ENCODE results near the gene SPIB.
"Not testable (repeated sequence)": the region's sequence is repeated elsewhere in the genome, so short reads cannot be mapped to it uniquely, and the experiment has no call there.

Gene SPIB

DNA sequence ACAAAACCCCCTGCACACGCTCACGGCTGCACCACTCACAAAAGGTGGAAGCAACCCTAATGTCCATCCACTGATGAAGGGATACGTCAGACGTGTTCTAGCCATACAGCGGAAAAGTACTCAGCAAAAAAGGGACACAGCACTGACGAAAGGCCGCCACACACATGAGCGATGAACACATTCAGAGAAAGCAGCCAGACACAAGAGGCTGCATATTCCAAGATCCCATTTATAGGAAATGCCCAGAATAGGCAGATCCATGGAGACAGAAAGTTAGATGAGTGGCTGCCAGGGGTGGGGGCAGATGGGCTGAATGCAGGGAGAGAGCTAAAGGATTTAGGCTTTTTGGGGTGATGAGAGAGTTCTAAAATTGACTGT is 30.9 kb upstream of the SPIB start:
- DNase-seq, result no peak
- in situ Hi-C loops (cut with MboI; ENCODE audit: low pct_unique_long_range_greater_than_20kb, low sequenced_read_pairs), result no loop called here

DNA sequence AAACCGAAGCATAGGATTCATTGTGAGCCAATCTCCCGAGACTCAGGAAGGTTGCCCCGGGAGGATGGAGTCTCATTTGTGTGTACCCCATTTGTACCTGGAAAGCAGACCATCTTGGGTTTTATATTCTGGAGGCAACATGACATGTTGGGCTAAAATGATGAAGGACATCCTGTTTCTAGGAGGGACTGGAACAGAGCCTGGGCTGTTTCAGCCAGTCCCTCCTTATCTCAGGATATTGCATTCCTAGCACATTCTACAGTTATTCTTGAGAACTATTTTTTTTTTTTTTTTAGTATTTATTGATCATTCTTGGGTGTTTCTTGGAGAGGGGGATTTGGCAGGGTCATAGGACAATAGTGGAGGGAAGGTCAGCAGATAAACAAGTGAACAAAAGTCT is 28.4 kb upstream of the SPIB start:
- in situ Hi-C loops (cut with MboI; ENCODE audit: low pct_unique_long_range_greater_than_20kb, low sequenced_read_pairs); DNase-seq: not testable (repeated sequence)

DNA sequence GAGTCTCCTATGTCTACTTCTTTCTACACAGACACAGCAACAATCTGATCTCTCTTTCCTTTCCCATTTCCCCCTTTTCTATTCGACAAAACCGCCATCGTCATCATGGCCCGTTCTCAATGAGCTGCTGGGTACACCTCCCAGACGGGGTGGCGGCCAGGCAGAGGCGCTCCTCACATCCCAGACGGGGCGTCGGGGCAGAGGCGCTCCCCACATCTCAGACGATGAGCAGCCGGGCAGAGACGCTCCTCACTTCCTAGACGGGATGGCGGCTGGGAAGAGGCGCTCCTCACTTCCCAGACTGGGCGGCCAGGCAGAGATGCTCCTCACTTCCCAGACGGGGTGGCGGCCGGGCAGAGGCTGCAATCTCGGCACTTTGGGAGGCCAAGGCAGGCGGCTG is 27.8 kb upstream of the SPIB start:
- in situ Hi-C loops (cut with MboI; ENCODE audit: low pct_unique_long_range_greater_than_20kb, low sequenced_read_pairs); DNase-seq: not testable (repeated sequence)

DNA sequence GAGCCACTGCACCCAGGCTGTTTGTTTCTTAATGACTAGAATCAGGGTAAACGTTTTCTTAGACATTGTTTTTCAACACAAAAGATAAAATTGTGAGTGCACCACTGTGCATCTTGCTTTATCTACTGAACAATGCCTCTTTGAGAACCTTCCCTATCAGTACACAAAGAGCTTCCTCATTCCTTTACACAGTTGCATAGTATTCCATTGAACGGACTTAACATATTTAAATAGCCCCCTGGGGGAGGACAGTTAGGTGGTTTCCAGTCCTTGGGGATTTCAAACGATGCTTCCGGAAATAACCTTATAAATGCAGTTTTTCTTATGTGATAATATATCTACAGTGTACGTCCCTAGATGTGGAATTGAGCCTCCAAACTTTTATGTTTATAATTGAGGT is 26.0 kb upstream of the SPIB start:
- no peak for DNase-seq
- in situ Hi-C loops (cut with MboI; ENCODE audit: low pct_unique_long_range_greater_than_20kb, low sequenced_read_pairs), result no loop called here

DNA sequence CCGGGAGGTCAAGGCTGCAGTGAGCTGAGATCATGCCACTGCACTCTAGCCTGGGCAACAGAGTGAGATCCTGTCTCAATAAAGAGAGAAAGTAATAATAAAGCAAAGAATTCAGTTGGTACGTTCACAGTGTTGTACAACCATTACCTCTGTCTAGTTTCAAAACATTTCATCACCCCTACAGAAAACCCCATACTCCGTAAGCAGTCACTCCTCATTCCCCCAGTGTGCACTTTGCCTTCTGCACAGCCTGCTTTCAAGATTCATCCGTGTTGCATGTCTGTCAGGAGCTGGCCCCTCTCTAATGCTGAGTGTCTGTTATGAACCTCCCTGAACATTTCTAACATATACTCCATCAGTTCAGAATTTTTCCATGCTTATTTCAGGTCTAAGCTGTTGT is 25.1 kb upstream of the SPIB start:
- DNase-seq, result no peak
- in situ Hi-C loops (cut with MboI; ENCODE audit: low pct_unique_long_range_greater_than_20kb, low sequenced_read_pairs), result no loop called here

DNA sequence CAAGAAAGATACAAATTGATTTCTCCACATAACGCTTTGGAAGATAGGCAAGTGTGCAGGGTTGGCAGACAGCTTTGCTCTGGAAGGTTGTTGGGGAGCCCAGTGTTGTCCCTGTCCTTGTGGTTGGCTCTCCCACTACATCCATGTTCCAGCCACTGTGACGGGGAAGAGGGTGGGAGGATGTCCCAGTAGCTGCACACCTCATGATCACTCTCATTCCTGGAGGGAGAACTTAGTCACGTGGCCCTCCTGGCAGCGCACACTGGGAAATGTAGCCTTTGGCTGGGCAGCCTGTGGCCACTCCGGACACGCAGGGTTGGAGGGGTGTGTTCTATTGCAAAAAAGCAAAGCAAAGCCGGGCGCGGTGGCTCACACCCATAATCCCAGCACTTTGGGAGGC is 24.7 kb upstream of the SPIB start:
- DNase-seq, result no peak
- in situ Hi-C loops (cut with MboI; ENCODE audit: low pct_unique_long_range_greater_than_20kb, low sequenced_read_pairs), result no loop called here

DNA sequence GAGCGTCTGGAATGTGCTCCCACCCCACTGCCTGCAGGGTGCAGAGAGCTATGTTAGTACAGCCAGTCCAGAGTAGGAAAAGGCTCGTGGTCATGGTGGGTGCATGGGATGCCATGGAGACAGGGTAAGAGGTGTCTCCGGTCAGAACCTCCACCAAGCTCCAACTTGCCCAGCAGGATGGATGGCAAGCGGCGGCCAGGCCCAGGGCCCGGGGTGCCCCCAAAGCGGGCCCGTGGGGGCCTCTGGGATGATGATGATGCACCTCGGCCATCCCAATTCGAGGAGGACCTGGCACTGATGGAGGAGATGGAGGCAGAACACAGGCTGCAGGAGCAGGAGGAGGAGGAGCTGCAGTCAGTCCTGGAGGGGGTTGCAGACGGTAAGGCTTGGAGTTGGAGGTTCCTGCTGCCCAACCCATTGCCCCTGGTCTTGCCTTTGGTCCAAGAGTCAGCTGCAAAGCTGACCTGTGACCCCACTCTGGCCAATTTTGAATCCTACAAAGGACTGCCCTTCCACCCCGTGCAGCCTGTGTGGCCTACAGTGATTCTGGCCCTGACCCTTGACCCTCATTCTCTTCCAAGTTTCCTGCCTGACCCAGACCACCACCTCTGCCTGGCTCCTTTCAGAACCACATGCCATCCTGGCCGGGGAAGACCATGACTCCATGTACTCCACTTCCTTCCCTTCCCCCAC is 19.9 kb upstream of the SPIB start:
- DNase-seq, result no peak
- in situ Hi-C loops (cut with MboI; ENCODE audit: low pct_unique_long_range_greater_than_20kb, low sequenced_read_pairs), result no loop called here

DNA sequence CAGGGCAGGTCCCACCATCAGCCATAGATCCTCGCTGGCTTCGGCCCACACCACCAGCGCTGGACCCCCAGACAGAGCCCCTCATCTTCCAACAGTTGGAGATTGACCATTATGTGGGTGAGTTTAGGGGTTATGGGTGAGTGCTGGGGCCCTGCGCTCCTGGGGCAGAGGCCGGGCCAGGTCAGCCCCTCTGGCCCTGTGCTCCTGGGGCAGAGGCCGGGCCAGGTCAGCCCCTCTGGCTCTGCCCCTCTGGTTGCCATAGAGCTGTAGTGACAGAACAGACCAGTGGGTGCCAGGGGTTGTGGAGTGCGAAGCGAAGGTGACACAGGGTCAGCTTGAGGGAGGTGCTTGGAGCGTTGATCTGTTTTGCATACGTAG is 19.4 kb upstream of the SPIB start:
- in situ Hi-C loops (cut with MboI; ENCODE audit: low pct_unique_long_range_greater_than_20kb, low sequenced_read_pairs), result no loop called here

DNA sequence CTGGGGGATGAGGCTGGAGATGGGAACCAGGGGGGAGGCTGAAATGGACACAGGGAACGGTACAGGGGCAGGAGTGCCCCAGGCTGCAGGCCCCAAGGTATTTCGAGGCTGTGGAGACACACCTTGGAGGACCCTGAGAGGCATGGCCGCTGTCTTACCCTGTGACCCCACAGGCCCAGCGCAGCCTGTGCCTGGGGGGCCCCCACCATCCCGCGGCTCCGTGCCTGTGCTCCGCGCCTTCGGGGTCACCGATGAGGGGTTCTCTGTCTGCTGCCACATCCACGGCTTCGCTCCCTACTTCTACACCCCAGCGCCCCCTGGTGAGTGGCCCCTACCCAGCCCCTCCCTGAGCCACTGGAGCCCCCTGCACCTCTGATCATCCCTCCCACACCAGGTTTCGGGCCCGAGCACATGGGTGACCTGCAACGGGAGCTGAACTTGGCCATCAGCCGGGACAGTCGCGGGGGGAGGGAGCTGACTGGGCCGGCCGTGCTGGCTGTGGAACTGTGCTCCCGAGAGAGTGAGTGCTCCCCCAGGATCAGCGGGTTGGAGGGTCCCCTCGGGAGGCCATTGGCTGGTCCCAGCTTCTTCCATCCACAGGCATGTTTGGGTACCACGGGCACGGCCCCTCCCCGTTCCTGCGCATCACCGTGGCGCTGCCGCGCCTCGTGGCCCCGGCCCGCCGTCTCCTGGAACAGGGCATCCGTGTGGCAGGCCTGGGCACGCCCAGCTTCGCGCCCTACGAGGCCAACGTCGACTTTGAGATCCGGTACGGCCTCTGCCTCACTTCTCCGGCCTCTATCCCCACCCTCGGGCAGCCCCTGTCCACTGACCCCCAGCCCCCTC is 16.9 kb upstream of the SPIB start:
- no peak for DNase-seq
- in situ Hi-C loops (cut with MboI; ENCODE audit: low pct_unique_long_range_greater_than_20kb, low sequenced_read_pairs), result no loop called here

More for the DNA sequence above, 19.4 kb upstream of the SPIB start:
- DNase-seq, result no peak

DNA sequence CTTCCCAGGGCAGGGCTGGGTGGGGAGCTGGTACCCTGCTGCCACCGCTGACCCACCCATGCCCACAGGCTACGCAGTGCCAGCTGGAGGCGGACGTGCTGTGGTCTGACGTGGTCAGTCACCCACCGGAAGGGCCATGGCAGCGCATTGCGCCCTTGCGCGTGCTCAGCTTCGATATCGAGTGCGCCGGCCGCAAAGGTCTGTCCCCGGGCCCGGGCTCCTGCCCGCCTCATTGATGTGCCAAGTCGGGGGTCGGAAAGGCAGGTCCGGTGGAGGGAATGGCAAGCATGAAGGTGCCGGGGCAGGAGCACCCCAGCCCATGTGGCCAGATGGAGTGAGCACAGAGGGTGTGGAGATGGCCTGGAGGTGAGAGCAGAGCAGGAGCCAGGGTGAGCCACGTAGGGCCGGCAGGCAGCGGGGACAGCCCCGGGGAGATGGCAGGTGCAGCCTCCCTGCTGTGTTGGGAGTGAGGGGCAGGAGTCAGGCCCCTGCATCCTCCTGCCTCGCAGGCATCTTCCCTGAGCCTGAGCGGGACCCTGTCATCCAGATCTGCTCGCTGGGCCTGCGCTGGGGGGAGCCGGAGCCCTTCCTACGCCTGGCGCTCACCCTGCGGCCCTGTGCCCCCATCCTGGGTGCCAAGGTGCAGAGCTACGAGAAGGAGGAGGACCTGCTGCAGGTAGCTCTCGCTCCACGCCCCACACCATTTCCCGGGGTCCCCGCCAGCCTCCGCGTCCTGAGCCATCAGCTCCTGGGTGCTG is 16.0 kb upstream of the SPIB start:
- DNase-seq, result no peak

DNA sequence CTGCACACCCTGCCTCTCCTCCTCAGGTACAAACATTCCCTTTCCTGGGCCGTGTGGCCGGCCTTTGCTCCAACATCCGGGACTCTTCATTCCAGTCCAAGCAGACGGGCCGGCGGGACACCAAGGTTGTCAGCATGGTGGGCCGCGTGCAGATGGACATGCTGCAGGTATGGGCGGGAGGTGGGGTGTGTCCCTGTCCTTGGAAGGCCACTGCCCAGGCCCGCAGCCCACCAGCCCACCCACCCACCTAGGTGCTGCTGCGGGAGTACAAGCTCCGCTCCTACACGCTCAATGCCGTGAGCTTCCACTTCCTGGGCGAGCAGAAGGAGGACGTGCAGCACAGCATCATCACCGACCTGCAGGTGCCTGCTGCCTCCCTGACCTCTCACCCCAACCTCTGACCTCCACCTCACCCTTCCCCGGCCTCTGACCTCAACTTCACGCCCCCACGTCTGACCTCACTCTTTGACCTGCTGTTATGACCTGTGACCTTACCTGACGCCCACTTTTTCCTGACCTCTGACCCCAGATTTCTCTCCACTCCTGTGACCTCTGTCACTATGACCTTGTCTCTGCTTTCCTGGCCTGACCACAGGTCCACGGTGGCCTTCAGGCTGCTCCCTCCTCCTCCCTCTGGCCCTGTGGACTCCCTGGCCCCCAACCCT is 12.4 kb upstream of the SPIB start:
- in situ Hi-C loops (cut with MboI; ENCODE audit: low pct_unique_long_range_greater_than_20kb, low sequenced_read_pairs), result no loop called here
- DNase-seq, result no peak

More for the DNA sequence above, 16.0 kb upstream of the SPIB start:
- in situ Hi-C loops (cut with MboI; ENCODE audit: low pct_unique_long_range_greater_than_20kb, low sequenced_read_pairs), result no loop called here

DNA sequence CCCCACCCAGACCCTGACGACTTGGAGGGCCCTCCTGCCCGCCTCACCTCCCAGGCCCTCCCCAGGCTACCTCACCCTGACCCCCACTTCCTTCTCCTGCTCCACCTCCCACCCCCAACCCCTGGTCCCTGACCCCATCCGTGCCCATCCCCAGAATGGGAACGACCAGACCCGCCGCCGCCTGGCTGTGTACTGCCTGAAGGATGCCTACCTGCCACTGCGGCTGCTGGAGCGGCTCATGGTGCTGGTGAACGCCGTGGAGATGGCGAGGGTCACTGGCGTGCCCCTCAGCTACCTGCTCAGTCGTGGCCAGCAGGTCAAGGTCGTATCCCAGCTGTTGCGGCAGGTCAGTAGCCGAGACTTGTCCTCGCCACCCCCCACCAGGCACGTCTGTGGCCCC is 11.9 kb upstream of the SPIB start:
- DNase-seq, result no peak
- in situ Hi-C loops (cut with MboI; ENCODE audit: low pct_unique_long_range_greater_than_20kb, low sequenced_read_pairs), result no loop called here

DNA sequence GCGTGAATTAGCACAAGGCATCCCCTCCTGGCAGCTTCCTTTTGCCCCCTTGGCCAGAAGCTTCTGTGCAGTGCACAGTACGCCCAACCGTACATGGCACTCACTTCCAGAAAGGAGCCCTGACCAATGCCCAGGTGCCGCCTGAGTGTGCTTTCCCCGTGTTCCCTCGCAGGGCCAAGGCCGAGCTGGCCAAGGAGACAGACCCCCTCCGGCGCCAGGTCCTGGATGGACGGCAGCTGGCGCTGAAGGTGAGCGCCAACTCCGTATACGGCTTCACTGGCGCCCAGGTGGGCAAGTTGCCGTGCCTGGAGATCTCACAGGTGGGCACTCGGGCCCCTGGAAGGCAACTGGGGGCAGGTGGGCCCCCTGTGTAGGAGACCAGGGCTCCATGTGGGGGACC is 9.4 kb upstream of the SPIB start:
- in situ Hi-C loops (cut with MboI; ENCODE audit: low pct_unique_long_range_greater_than_20kb, low sequenced_read_pairs), result no loop called here
- DNase-seq, result no peak

DNA sequence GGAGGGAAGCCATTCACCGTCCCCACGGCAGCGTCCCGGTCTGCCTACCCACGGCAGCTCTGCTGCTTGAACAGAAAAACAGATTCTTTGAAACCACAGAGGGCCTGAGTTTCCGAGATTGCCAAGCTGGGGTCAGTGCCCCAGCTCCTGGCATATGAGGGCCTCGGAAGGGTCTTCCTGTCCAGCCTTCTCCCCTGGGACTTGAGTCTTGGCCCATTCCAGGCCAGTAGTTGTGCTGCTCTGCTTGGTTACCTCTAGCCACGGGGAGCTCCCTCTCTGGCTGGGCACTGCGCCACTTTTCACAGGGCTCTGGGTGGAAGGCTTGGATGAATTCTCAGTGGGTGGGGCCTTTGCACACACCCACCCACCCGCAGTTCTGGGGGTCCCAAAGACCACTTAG is 8.6 kb upstream of the SPIB start:
- in situ Hi-C loops (cut with MboI; ENCODE audit: low pct_unique_long_range_greater_than_20kb, low sequenced_read_pairs), result no loop called here
- DNase-seq, result no peak

DNA sequence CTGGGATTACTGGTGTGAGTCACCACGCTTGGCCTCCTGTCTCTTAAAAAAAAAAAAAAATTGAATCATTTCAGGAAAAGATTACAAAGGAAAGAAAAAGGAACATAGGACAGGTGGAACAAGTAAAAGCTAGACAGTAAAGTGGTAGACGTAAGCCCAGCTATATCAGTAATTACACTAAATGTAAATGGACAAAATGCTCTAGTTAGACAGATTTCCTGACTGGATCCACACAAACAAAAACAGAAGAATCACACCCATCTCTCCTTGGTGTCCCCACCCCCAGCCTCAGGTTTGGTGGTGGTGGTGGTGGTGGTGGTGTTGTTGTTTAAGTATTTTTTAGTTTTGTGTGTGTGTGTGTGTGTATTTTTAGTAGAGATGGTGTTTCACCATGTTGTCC is 6.3 kb upstream of the SPIB start:
- DNase-seq, result no peak
- in situ Hi-C loops (cut with MboI; ENCODE audit: low pct_unique_long_range_greater_than_20kb, low sequenced_read_pairs), result no loop called here

DNA sequence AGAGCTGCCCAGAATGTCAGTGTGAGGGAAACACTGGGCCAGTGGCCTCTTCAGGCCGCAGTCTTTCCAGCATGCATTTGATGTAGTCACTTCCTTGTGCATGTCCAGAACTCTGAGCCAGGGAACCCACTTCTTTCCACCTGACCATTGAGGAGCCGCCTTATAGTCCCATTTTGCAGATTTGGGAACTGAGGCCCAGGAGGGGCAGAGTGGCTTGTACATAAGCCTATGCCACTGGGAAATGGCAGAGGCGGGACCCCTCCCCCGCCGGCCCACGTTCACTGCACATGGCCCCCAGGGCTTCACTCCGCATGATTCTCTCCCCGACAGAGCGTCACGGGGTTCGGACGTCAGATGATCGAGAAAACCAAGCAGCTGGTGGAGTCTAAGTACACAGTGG is 5.6 kb upstream of the SPIB start:
- in situ Hi-C loops (cut with MboI; ENCODE audit: low pct_unique_long_range_greater_than_20kb, low sequenced_read_pairs), result no loop called here

DNA sequence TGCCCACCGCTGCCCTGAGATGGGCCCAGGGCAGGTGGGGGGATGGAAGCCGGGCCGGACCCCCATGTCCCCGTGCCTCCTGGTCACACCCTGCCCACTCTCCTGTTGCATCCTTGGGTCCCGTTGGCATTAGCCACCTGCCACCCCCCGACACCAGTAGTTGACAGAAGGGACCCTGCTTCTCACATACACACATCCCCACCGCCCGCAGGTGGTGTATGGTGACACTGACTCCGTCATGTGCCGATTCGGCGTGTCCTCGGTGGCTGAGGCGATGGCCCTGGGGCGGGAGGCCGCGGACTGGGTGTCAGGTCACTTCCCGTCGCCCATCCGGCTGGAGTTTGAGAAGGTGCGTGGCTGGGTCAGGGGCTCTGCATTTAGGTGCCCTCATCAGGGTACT is 5.2 kb upstream of the SPIB start:
- no peak for DNase-seq
- in situ Hi-C loops (cut with MboI; ENCODE audit: low pct_unique_long_range_greater_than_20kb, low sequenced_read_pairs), result no loop called here

More for the DNA sequence above, 5.6 kb upstream of the SPIB start:
- DNase-seq, result no peak

DNA sequence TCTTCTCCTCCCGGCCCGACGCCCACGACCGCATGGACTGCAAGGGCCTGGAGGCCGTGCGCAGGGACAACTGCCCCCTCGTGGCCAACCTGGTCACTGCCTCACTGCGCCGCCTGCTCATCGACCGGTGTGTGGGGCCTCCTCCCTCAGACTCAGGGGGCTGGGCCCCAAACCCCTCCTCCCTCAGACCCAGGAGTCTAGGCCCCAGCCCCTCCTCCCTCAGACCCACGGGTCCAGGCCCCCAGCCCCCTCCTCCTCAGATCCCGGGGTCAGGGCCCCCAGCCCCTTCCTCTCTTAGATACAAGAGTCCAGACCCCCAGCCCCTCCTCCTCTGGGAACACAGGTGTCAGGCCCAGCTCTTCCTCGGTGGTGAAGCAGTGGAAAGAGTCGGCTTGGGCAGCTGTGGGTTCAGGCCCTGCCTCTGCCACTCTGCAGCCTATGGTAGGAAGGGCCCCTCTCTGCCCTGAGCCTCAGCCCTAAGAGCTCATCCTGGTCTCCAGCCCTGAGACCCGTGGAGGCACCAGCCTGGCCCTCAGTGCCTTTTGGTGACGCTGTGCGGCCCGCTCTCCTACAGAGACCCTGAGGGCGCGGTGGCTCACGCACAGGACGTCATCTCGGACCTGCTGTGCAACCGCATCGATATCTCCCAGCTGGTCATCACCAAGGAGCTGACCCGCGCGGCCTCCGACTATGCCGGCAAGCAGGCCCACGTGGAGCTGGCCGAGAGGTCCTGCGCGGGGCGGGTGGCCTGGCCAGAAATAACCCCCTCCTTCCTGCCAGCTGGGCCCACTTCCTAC is 3.7 kb upstream of the SPIB start:
- DNase-seq, result peak; percentile 75
- in situ Hi-C loops (cut with MboI; ENCODE audit: low pct_unique_long_range_greater_than_20kb, low sequenced_read_pairs), result no loop called here

DNA sequence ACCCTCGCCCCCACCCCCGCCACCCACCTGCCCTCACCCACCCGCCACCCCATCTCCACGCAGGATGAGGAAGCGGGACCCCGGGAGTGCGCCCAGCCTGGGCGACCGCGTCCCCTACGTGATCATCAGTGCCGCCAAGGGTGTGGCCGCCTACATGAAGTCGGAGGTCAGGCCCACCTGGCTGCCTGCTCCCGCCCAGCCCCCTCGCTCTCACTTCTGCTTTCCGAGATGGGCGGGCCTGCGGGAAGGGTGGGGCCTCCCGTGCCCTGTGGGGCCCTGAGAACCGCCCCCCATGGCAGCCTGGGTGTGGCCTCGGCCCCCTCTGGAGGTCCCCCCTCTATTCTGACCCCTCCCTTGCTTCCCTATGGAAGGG is 3.1 kb upstream of the SPIB start:
- in situ Hi-C loops (cut with MboI; ENCODE audit: low pct_unique_long_range_greater_than_20kb, low sequenced_read_pairs), result no loop called here
- peak; percentile 75 for DNase-seq
